ENCODE results near the gene KHDC4. TPM values are rescaled to one million over a fixed set of nuclear protein-coding genes. Genes with fewer than 3 reads are reported as not detected.
A peak's percentile ranks its signal among the peaks of the same experiment; 100 is the strongest.

The KHDC4 gene
- total RNA-seq, 4 donors from 2014 or later = 18.2 to 46.3 (median 26.3) TPM

DNA sequence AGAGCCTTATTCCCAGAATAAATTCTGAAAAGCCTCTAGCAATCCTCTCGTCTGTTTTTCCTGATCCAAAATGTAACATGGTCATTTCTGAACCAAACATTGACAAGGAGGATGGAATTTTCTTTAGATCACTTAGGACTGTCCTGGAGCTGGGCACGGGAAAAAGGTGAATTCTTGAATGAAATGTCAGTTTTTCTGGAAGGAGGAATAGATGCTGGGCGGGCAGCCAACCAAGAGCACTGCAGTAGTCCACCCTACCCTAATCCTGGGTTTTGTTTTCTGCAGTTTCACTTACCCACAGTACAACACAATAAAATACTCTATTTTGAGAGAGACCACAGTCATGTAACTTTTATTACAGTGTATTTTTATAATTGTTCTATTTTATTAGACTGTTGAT lies 44.0 kb downstream of the KHDC4 start:
- DNase-seq (no peak), ATAC-seq (no peak)
- peak overlapping the region in 3 of 4 donors; percentile 8 to 52 (median 37) for H3K27ac ChIP-seq
- in situ Hi-C loops (cut with MboI; ENCODE audit: low sequenced_read_pairs in 4 of 4) (no loop called here), intact Hi-C loops (cut with DNase I; ENCODE audit: low total_unique reads) (no loop called here)
- H3K4me1 ChIP-seq = peaks cover 6 to 9% of the 10 kb centered on the region in 2 donors
- H3K9me3 ChIP-seq = no peaks in the 10 kb centered on the region
- H3K36me3 ChIP-seq = no peaks in the 10 kb centered on the region
- TF ChIP-seq, protein P1, sequence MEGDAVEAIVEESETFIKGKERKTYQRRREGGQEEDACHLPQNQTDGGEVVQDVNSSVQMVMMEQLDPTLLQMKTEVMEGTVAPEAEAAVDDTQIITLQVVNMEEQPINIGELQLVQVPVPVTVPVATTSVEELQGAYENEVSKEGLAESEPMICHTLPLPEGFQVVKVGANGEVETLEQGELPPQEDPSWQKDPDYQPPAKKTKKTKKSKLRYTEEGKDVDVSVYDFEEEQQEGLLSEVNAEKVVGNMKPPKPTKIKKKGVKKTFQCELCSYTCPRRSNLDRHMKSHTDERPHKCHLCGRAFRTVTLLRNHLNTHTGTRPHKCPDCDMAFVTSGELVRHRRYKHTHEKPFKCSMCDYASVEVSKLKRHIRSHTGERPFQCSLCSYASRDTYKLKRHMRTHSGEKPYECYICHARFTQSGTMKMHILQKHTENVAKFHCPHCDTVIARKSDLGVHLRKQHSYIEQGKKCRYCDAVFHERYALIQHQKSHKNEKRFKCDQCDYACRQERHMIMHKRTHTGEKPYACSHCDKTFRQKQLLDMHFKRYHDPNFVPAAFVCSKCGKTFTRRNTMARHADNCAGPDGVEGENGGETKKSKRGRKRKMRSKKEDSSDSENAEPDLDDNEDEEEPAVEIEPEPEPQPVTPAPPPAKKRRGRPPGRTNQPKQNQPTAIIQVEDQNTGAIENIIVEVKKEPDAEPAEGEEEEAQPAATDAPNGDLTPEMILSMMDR (IDR thresholded peaks at IDR 0.05 in 4 of 5, conservative IDR thresholded peaks at IDR 0.05 in 1 of 5) = no peak
- no peaks in the 10 kb centered on the region for H3K27me3 ChIP-seq
- no peak overlapping the region for H3K4me3 ChIP-seq

DNA sequence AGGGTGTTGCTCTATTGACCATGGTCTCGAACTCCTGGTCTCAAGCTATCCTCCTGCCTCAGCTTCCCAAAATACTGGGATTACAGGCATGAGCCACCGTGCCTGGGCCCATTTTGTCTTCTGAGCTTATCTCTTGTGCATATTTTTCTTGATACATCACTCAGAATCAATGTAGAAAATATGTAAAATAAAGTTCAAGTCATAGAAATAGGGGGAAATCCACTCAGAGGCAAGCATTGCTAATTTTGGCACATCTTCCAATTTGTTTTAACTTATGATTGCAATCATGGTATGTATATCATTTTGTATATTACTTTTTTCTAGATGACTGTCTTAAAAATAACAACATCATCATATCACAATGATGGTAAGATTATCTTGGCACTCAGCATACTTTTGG lies 44.6 kb downstream of the KHDC4 start:
- Histone ChIP-seq H3K4me3 (no peak overlapping the region), H3K9me3 (no peaks in the 10 kb centered on the region), H3K36me3 (no peaks in the 10 kb centered on the region), H3K4me1 (peaks cover 6 to 9% of the 10 kb centered on the region in 2 donors), H3K27ac (peak overlapping the region in 2 of 4 donors; percentile 8 to 27), H3K27me3 (no peaks in the 10 kb centered on the region)
- no peak for ATAC-seq
- intact Hi-C loops (cut with DNase I; ENCODE audit: low total_unique reads) (no loop called here), in situ Hi-C loops (cut with MboI; ENCODE audit: low sequenced_read_pairs in 4 of 4) (no loop called here)
- TF ChIP-seq, protein P1 (IDR thresholded peaks at IDR 0.05 in 4 of 5, conservative IDR thresholded peaks at IDR 0.05 in 1 of 5) = no peak
- TF ChIP-seq POLR2A (IDR thresholded peaks at IDR 0.05) = no peak
- DNase-seq = no peak

DNA sequence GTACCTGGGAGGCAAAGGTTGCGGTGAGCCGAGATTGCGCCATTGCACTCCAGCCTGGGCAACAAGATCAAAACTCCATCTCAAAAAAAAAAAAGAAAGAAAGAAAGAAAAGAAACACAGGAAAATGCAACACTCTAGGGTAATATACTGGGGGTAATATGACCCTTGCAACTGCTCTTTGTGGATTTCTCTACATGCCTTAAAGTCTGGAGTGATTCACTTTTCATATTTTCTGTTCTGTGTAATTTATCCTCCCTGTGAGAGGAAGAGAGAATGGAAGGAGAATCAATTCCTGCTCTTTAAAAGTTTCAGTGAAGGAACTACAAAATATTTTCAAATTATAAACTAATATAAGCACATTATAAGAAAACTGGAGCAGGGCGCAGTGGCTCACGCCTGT lies 45.7 kb downstream of the KHDC4 start:
- no peaks in the 10 kb centered on the region for H3K27me3 ChIP-seq
- DNase-seq (no peak), ATAC-seq (no peak)
- no peaks in the 10 kb centered on the region for H3K36me3 ChIP-seq
- H3K27ac ChIP-seq = no peak overlapping the region
- no peak overlapping the region for H3K4me3 ChIP-seq
- H3K4me1 ChIP-seq = peaks cover 4 to 6% of the 10 kb centered on the region in 2 donors
- in situ Hi-C loops (cut with MboI; ENCODE audit: low sequenced_read_pairs in 4 of 4) (no loop called here), intact Hi-C loops (cut with DNase I; ENCODE audit: low total_unique reads) (no loop called here)
- no peaks in the 10 kb centered on the region for H3K9me3 ChIP-seq
- TF ChIP-seq POLR2A (IDR thresholded peaks at IDR 0.05) = no peak
- TF ChIP-seq, protein P1 (IDR thresholded peaks at IDR 0.05 in 4 of 5, conservative IDR thresholded peaks at IDR 0.05 in 1 of 5) = no peak

DNA sequence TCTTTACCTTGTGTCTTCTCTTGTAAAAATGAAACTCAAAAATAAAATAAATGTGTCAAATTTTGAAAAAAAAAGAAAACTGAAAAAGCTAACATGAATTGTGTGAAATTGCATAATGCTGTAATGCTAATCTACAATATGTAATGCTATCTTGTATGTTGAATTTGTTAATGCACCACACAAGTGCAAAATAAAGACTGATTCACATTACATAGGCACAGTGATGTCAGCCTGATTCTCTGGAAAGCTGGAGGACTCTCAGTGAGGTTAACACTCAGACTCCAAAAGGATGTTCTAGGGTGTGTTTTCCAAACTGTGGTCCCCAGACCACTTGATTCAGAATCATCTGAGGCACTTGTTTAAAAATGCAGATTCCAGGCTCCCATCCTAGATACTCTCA lies 49.2 kb downstream of the KHDC4 start:
- Histone ChIP-seq H3K4me1 (no peaks in the 10 kb centered on the region), H3K4me3 (no peak overlapping the region), H3K9me3 (no peaks in the 10 kb centered on the region), H3K27me3 (no peaks in the 10 kb centered on the region), H3K36me3 (no peaks in the 10 kb centered on the region), H3K27ac (no peak overlapping the region)
- in situ Hi-C loops (cut with MboI; ENCODE audit: low sequenced_read_pairs in 4 of 4) (no loop called here), intact Hi-C loops (cut with DNase I; ENCODE audit: low total_unique reads) (loop anchor here (2.0 kb wide), 1 partner anchor 54 kb away; no protein-coding TSS in a partner anchor)
- no peak for ATAC-seq
- no peak for DNase-seq
- no peak for TF ChIP-seq POLR2A (IDR thresholded peaks at IDR 0.05)
- TF ChIP-seq, protein P1 (IDR thresholded peaks at IDR 0.05 in 4 of 5, conservative IDR thresholded peaks at IDR 0.05 in 1 of 5) = no peak
